Measurements from ENCODE around the gene STK4.

STK4 gene

DNA sequence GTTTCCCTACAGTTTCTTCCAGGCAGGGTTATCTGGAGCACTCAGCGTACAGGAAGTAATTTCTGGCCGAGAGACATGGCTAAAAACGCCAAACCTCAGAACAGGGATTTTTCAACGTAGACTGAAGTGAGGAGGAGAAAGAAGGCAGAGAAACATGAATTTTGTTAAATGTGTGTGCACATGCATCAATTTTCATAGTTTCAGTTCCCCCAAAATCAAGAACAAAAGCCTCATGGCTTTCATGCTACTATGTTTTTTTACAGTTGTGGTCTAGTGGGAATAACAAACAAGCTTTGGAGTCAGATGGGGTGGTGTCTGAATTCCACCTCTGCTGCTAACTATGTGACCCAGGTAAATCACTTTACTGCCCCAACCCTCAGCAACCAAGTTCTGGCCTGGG lies 11.0 kb upstream of the STK4 start:
- Histone ChIP-seq H3K9me3 (ENCODE audit: control insufficient read depth, low read depth, low read length) (no peaks in the 10 kb centered on the region), H3K4me1 (ENCODE audit: control insufficient read depth, low read depth, low read length) (peaks cover 4% of the 10 kb centered on the region), H3K27me3 (ENCODE audit: control insufficient read depth, insufficient read depth, low read length) (peaks cover 5% of the 10 kb centered on the region), H3K27ac (ENCODE audit: low read length) (no peak overlapping the region), H3K9ac (ENCODE audit: low read length) (no peak overlapping the region), H3K4me3 (ENCODE audit: low read length) (no peak overlapping the region), H3K36me3 (ENCODE audit: control insufficient read depth, low read depth, low read length) (peaks cover 62% of the 10 kb centered on the region)

DNA sequence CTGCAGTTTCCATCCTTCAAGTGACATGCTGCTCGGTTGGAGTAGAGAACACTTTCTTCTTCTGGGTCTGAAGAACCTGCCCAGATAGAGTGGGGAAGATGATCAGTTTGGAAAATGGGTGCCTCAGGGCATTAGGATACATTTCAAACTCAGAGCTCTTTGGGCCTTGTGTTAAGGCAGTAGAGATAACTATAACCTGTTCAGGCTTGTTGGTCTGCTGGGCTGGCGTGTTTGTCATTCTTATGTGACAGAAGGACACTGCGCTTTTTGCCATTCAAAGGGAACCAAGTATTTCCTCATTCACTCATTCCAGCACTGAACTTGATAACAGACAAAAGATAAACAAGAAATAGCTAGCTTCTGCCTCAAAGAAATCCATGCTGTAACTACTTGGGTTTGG lies 9.9 kb upstream of the STK4 start:
- no peak overlapping the region for H3K9ac ChIP-seq (ENCODE audit: low read length)
- peaks cover 14% of the 10 kb centered on the region for H3K4me1 ChIP-seq (ENCODE audit: control insufficient read depth, low read depth, low read length)
- H3K27ac ChIP-seq (ENCODE audit: low read length) = no peak overlapping the region
- no peaks in the 10 kb centered on the region for H3K9me3 ChIP-seq (ENCODE audit: control insufficient read depth, low read depth, low read length)
- H3K4me3 ChIP-seq (ENCODE audit: low read length) = no peak overlapping the region
- H3K36me3 ChIP-seq (ENCODE audit: control insufficient read depth, low read depth, low read length) = peaks cover 50% of the 10 kb centered on the region
- H3K27me3 ChIP-seq (ENCODE audit: control insufficient read depth, insufficient read depth, low read length) = peaks cover 13% of the 10 kb centered on the region

DNA sequence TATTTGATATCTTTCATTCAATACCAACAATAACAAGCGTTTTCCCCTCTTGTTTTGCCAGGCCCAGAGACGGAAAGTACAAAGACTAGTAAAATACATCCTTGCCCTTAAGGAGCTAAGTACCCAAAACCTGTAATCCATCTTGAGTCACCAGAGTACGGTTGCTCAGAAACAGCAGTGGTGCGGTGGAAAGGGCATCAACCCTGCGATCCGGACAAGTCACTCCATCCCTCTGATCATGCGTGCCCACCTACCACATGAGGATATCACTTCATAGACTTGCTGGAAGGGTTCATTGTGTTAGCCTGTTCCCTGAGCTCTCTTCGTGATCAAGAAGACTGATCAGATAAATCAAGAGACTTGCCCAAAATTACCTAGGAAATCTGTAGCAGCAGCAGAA lies 8.0 kb upstream of the STK4 start:
- Histone ChIP-seq H3K36me3 (ENCODE audit: control insufficient read depth, low read depth, low read length) (peaks cover 33% of the 10 kb centered on the region), H3K4me1 (ENCODE audit: control insufficient read depth, low read depth, low read length) (peaks cover 15% of the 10 kb centered on the region), H3K4me3 (ENCODE audit: low read length) (no peak overlapping the region), H3K27me3 (ENCODE audit: control insufficient read depth, insufficient read depth, low read length) (peaks cover 16% of the 10 kb centered on the region), H3K9ac (ENCODE audit: low read length) (no peak overlapping the region), H3K27ac (ENCODE audit: low read length) (no peak overlapping the region), H3K9me3 (ENCODE audit: control insufficient read depth, low read depth, low read length) (no peaks in the 10 kb centered on the region)

DNA sequence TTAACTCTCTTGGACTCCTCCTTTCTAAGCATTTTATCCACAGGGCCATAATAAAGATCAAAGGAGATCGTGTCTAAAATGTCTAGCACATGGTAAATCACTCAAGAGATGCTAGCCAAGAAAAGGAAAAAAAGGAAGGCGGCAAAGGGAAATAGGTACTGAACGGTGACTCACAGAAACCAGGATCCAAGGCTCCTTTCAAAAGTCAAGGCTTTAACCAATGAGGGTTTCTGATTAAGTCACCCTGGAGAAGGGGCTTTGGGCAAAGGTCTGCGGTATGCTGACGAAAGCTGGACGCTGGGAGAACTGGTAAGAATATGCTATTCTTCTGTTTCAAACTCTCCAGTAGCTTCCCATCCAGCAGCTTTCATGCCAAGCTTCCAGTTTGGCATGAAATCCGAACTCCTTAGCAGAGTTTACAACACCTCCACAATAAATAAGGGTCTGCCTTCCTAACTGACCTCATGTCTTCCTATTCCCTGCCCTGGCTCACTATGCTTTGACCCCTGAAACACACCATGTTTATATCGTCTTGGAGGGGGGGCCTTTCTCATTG lies 7.2 kb upstream of the STK4 start:
- Histone ChIP-seq H3K9ac (ENCODE audit: low read length) (peak overlapping the region; percentile 72), H3K27me3 (ENCODE audit: control insufficient read depth, insufficient read depth, low read length) (peaks cover 21% of the 10 kb centered on the region), H3K4me3 (ENCODE audit: low read length) (peak overlapping the region; percentile 87), H3K27ac (ENCODE audit: low read length) (no peak overlapping the region), H3K36me3 (ENCODE audit: control insufficient read depth, low read depth, low read length) (peaks cover 24% of the 10 kb centered on the region), H3K4me1 (ENCODE audit: control insufficient read depth, low read depth, low read length) (peaks cover 15% of the 10 kb centered on the region), H3K9me3 (ENCODE audit: control insufficient read depth, low read depth, low read length) (no peaks in the 10 kb centered on the region)

DNA sequence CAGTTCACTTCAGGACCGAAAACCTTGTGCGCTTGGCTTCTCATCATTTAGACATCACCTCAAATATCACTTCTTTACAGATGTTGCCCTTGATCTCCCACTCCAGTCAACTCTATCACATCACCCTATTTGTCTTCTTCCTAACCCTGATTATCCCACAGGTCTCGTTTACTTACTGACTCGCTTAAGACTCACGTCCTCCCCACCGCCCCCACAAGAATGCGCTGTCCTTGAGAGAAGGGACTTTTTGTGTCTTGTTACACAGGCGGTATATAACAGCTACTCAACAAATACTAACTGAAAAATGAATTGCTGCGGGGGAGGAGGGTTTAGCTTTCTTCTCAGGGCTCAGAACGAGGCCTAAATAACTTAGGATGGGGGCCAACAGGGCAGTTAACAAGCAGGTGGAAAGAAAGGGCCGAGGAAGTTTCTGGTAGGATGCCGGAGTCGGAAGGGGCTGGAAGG lies 6.6 kb upstream of the STK4 start:
- peaks cover 19% of the 10 kb centered on the region for H3K36me3 ChIP-seq (ENCODE audit: control insufficient read depth, low read depth, low read length)
- peaks cover 21% of the 10 kb centered on the region for H3K27me3 ChIP-seq (ENCODE audit: control insufficient read depth, insufficient read depth, low read length)
- no peak overlapping the region for H3K27ac ChIP-seq (ENCODE audit: low read length)
- H3K4me3 ChIP-seq (ENCODE audit: low read length) = peak overlapping the region; percentile 87
- peak overlapping the region; percentile 72 for H3K9ac ChIP-seq (ENCODE audit: low read length)
- no peaks in the 10 kb centered on the region for H3K9me3 ChIP-seq (ENCODE audit: control insufficient read depth, low read depth, low read length)
- H3K4me1 ChIP-seq (ENCODE audit: control insufficient read depth, low read depth, low read length) = peaks cover 15% of the 10 kb centered on the region

DNA sequence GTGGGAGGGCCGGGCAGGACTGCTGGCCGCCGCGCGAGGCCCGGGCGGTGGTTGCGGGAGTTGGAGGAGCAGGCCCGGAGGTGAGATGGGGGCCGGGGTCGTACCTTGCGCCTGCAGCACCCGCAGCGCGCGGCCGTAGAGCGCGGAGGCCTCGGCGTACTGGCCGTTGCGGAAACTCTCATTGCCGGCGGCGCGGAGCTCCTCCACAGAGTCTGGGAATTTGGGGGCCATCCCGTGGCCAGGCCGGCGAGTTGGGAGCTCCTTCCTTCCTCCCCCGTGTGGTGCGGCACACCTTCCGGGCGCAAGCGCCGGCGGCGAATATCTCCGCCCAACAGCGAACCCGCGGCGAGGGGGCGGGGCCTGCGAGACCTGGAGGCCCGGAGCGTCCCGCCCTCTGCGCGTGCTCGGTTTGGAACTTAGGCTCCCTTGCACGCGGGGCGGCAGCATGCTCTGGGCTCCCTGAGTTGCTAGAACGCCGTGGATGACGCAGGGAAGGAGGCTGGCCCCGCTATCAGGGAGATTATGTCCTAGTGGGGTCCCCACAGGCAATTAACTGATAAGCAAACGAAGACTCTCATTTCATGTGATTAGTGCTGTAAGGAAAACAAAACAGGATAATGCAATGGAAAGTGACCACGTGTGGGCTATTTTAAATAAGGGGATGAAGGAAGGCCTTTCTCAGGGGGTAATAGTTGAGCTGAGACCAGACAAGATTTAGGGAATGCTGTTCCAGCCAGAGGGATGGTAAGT lies 6.0 kb upstream of the STK4 start, which contains the start of gene TOMM34:
TOMM34 (minus strand) TSS at position 295 of the 750 bp plus-strand sequence; CDS start at position 231, 64 bp downstream.
- Histone ChIP-seq H3K36me3 (ENCODE audit: control insufficient read depth, low read depth, low read length) (peaks cover 13% of the 10 kb centered on the region), H3K4me3 (ENCODE audit: low read length) (peak within 1 kb of the TSS; percentile 87), H3K27ac (ENCODE audit: low read length) (no peak within 1 kb of the TSS), H3K4me1 (ENCODE audit: control insufficient read depth, low read depth, low read length) (peaks cover 15% of the 10 kb centered on the region), H3K27me3 (ENCODE audit: control insufficient read depth, insufficient read depth, low read length) (peaks cover 27% of the 10 kb centered on the region), H3K9ac (ENCODE audit: low read length) (peak within 1 kb of the TSS; percentile 72), H3K9me3 (ENCODE audit: control insufficient read depth, low read depth, low read length) (no peaks in the 10 kb centered on the region)

DNA sequence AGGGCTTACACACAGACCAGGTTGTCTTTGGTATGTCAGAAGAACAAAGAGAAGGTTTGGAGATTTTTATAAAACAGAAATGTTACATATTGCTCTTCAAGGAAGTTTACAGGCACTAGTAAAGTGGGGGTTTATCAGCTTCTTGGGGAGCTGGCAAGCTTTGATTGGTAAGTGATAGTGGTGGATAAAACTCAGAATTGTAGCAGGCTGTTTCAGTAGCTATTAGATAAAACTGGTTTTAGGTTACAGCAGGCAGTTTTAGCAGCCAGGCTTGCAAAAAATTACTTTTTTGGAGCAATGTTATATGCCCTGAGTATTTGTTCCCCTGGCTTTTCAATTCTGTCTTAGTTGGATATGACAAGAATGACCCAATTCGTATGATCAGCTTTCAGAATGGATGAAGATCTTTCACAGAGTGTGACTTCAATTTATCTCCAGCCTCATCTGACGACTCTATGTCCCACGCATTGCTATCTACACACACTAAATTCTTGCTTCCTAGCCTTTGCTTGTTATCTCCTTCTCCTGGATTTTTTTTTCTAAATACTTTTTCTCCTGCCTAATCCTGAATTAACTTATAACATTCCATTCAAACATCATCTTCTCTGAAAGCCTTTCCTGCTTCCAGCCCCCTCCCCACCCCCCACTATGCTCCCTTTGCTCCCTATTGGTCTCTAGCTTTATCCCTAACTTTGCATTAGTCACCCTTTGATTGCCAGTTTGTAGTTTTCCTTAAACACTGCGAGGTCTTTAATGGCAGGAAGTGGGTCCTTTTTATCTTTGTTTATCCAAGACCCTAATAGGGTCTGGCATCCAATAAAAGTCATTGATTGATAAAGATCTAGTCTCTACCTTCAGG lies 5.1 kb upstream of the STK4 start:
- Histone ChIP-seq H3K36me3 (ENCODE audit: control insufficient read depth, low read depth, low read length) (peaks cover 3% of the 10 kb centered on the region), H3K27ac (ENCODE audit: low read length) (no peak overlapping the region), H3K4me3 (ENCODE audit: low read length) (no peak overlapping the region), H3K27me3 (ENCODE audit: control insufficient read depth, insufficient read depth, low read length) (peaks cover 27% of the 10 kb centered on the region), H3K9me3 (ENCODE audit: control insufficient read depth, low read depth, low read length) (no peaks in the 10 kb centered on the region), H3K4me1 (ENCODE audit: control insufficient read depth, low read depth, low read length) (peaks cover 15% of the 10 kb centered on the region), H3K9ac (ENCODE audit: low read length) (no peak overlapping the region)

DNA sequence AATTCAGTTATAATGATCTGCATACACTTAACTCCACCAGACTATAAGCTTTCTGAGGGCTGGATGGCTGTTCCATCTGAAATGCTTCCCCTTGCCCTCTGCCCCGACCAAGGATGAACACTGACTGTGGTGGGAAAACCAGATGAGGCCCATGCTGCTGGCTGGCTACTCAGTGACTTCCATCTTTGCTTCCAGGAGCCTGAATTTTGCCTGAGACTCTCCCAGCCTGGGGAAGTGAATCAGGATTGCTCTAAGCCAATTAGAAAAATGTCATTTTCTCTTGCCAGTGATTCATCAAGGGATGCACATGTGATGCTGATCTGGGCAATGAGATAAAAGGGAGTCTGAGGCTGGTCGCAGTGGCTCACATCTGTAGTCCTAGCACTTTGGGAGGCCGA lies 4.4 kb upstream of the STK4 start:
- Histone ChIP-seq H3K36me3 (ENCODE audit: control insufficient read depth, low read depth, low read length) (no peaks in the 10 kb centered on the region), H3K27ac (ENCODE audit: low read length) (no peak overlapping the region), H3K27me3 (ENCODE audit: control insufficient read depth, insufficient read depth, low read length) (peaks cover 27% of the 10 kb centered on the region), H3K4me1 (ENCODE audit: control insufficient read depth, low read depth, low read length) (peaks cover 15% of the 10 kb centered on the region), H3K9me3 (ENCODE audit: control insufficient read depth, low read depth, low read length) (no peaks in the 10 kb centered on the region), H3K4me3 (ENCODE audit: low read length) (no peak overlapping the region), H3K9ac (ENCODE audit: low read length) (no peak overlapping the region)

DNA sequence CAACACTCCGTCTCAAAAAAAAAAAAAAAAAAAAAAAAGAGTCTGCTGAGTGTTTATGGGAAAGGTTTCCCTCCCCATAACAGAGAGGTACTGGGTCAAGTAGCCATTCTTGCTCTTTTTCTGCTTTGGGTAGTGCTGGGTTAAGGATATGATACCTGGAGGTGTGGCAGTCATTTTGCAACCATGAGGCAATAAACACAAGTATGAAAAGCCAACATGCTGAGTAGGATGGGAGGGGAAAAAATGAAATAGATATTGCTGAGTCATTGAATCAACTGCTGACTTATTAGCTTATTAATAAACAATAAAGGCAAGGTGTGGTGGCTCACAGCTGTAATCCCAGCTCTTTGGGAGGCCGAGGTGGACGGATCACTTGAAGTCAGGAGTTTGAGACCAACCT lies 3.8 kb upstream of the STK4 start:
- H3K4me3 ChIP-seq (ENCODE audit: low read length) = no peak overlapping the region
- H3K36me3 ChIP-seq (ENCODE audit: control insufficient read depth, low read depth, low read length) = no peaks in the 10 kb centered on the region
- no peak overlapping the region for H3K9ac ChIP-seq (ENCODE audit: low read length)
- no peak overlapping the region for H3K27ac ChIP-seq (ENCODE audit: low read length)
- H3K27me3 ChIP-seq (ENCODE audit: control insufficient read depth, insufficient read depth, low read length) = peaks cover 27% of the 10 kb centered on the region
- H3K4me1 ChIP-seq (ENCODE audit: control insufficient read depth, low read depth, low read length) = peaks cover 19% of the 10 kb centered on the region
- no peaks in the 10 kb centered on the region for H3K9me3 ChIP-seq (ENCODE audit: control insufficient read depth, low read depth, low read length)

DNA sequence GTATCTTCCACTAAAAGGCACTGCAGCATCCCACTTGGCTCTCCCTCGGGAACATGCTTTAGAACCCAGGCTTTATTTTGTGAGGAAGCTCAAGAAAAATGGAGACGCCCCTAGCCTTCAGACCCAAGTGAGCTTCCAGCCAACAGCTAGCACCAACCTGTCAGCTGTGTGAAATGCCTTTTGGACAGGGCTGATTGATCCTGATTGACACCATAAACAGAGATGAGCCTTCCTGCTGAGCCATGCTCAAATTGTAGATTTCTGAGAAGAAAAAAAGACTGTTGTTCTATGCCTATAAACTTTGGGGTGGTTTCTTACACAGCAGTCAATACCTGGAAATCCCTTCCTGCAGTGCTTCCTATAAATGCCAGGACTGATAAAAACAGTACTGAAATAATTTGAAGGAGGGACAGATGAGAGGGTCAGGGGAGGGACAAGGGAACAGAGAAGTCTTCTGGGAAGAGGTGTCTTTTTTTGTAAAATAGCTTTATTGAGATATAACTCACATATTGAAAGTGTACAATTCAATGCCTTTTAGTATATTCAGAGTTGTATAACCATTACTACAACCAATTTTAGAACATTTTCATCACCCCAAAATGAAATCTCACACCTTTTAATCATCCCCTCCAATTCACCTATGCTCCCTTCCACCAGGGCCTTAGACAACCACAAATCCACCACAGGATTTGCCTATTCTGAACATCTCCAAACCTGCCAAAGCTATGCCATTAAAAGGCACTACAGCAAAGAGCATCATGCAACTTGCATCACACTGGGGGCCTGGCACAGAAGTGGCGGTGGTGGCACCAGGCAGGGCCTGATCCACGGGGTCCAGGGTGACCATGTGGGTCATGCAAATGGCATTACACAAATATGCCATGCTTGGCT lies 2.7 kb upstream of the STK4 start:
- H3K9ac ChIP-seq (ENCODE audit: low read length) = no peak overlapping the region
- no peak overlapping the region for H3K27ac ChIP-seq (ENCODE audit: low read length)
- H3K27me3 ChIP-seq (ENCODE audit: control insufficient read depth, insufficient read depth, low read length) = peaks cover 27% of the 10 kb centered on the region
- H3K4me1 ChIP-seq (ENCODE audit: control insufficient read depth, low read depth, low read length) = peaks cover 19% of the 10 kb centered on the region
- H3K9me3 ChIP-seq (ENCODE audit: control insufficient read depth, low read depth, low read length) = no peaks in the 10 kb centered on the region
- no peak overlapping the region for H3K4me3 ChIP-seq (ENCODE audit: low read length)
- no peaks in the 10 kb centered on the region for H3K36me3 ChIP-seq (ENCODE audit: control insufficient read depth, low read depth, low read length)

DNA sequence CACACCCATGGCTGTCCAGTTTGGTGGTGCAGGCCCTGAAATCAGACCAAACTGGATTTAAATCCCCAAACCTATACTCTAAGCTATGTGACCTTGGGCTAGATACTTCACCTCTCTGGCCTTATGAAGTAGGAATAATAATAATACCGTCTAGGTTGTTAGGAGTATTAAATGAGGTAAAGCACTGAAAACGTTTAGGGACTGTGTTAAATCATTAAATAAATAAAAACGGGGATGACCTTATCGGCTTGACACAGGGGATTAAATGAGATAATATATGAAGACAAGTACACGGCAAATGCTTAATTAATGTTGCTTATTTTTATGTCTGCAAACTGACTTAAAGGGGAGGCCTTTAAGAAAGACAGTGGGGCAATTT lies 672 bp upstream of the STK4 start:
- peaks cover 12% of the 10 kb centered on the region for H3K4me1 ChIP-seq (ENCODE audit: control insufficient read depth, low read depth, low read length)

More for the DNA sequence above, 672 bp upstream of the STK4 start:
- no peak overlapping the region for H3K27ac ChIP-seq (ENCODE audit: low read length)
- H3K9ac ChIP-seq (ENCODE audit: low read length) = peak overlapping the region; percentile 34
- no peaks in the 10 kb centered on the region for H3K9me3 ChIP-seq (ENCODE audit: control insufficient read depth, low read depth, low read length)
- H3K4me3 ChIP-seq (ENCODE audit: low read length) = peak overlapping the region; percentile 87
- peaks cover 21% of the 10 kb centered on the region for H3K27me3 ChIP-seq (ENCODE audit: control insufficient read depth, insufficient read depth, low read length)
- no peaks in the 10 kb centered on the region for H3K36me3 ChIP-seq (ENCODE audit: control insufficient read depth, low read depth, low read length)

All from iPS-18a (cell line).